Transverse colon (tissue), 4 donors: Measurements from ENCODE around the gene CCL13. TPM values are rescaled to one million over a fixed set of nuclear protein-coding genes. Genes with fewer than 3 reads are reported as not detected.
A peak's percentile ranks its signal among the peaks of the same experiment; 100 is the strongest.

Source experiments
- DNase-seq: peaks from one replicate; pipeline ENCODE4 v3.0.0-alpha.2; 2019
- H3K27ac ChIP-seq, 4 donors: fragments of 200-600 bp; sonication (generic); 2 replicates each; pipeline ENCODE4 v1.5.1; 2016 to 2018; ENCODE audit warnings: inconsistent platforms in 4 of 4
- H3K27me3 ChIP-seq: fragments of 200-600 bp; sonication (generic); 2 replicates; pipeline ENCODE4 v1.5.1; 2017; ENCODE audit warnings: inconsistent platforms
- H3K36me3 ChIP-seq, 4 donors: fragments of 200-600 bp; sonication (generic); 2 replicates each; pipeline ENCODE4 v1.5.1; 2017 to 2019; ENCODE audit warnings: inconsistent platforms in 4 of 4
- H3K4me1 ChIP-seq, 4 donors: fragments of 200-600 bp; sonication (generic); 2 replicates each; pipeline ENCODE4 v1.5.1; 2017 to 2020; ENCODE audit warnings: inconsistent platforms in 4 of 4
- H3K4me3 ChIP-seq, 4 donors: fragments of 200-600 bp; sonication (generic); 1 replicate in 1 of 4; 2 replicates in 3 of 4; pipeline versions ENCODE4 v1.5.1 to v1.6.1; 2017 to 2019; ENCODE audit warnings: inconsistent platforms in 4 of 4
- H3K9me3 ChIP-seq, 2 donors: fragments of 200-600 bp; sonication (generic); 2 replicates each; pipeline ENCODE4 v1.5.1; 2017 to 2019; ENCODE audit warnings: inconsistent platforms in 2 of 2
- CTCF ChIP-seq, 5 experiments: fragments of 200-600 bp in 3 of 5; fragments of 450-650 bp in 2 of 5; sonication (generic) in 3 of 5; IDR thresholded peaks; 1 replicate in 2 of 5; 2 replicates in 3 of 5; pipeline ENCODE4 v1.5.1; 2016 to 2017; ENCODE audit warnings: antibody characterized with exemption in 5 of 5, inconsistent platforms in 3 of 5, mild to moderate bottlenecking in 2 of 5, moderate library complexity in 1 of 5
- EP300 ChIP-seq: sonication (generic); formaldehyde crosslinking; IDR thresholded peaks from one replicate; pipeline ENCODE4 v1.6.1; 2017; ENCODE audit warnings: antibody characterized with exemption, low read depth
- POLR2A ChIP-seq: fragments of 450-650 bp; IDR thresholded peaks from one replicate; pipeline ENCODE4 v1.6.1; 2016; ENCODE audit warnings: antibody characterized with exemption, mild to moderate bottlenecking, moderate library complexity
- POLR2AphosphoS5 ChIP-seq, 3 donors: sonication (generic); formaldehyde crosslinking; IDR thresholded peaks; one replicate each; pipeline ENCODE4 v1.6.1; 2016; ENCODE audit warnings: antibody characterized with exemption in 3 of 3
- WGBS, 2 donors: methylation state at CpG; one replicate each; pipeline ENCODE4 v1.1.5; 2018; ENCODE audit warnings: low coverage in 1 of 2; 5-methylcytosine and 5-hydroxymethylcytosine counted together
- in situ Hi-C, 4 donors: fragments of 200-750 bp; cut with MboI; loops; one replicate each; pipeline versions ENCODE4 v1.15.0 to v1.15.1; 2017; ENCODE audit warnings: low sequenced_read_pairs in 3 of 4, low pct_ligation_motif_present in 1 of 4, low pct_unique_long_range_greater_than_20kb in 1 of 4
- intact Hi-C: fragments of 100-400 bp; cut with DNase I; formaldehyde crosslinking; loops from one replicate; pipeline ENCODE4 v1.15.1; 2023; ENCODE audit warnings: low total_unique reads
- total RNA-seq, 4 donors: library from RNA; depleted of rRNA; stranded (reverse); fragments of >200 nt; gene quantifications; one replicate each; pipeline ENCODE4 v1.1.0, GENCODE V29; 2016

Gene CCL13
- total RNA-seq, 4 donors from 2014 or later, result 5.4 to 10.5 (median 8.2) TPM; not detected in 1

GRCh38 chr17:34347063-34347462, 9.2 kb upstream of the CCL13 start:
- no peak for DNase-seq
- in situ Hi-C loops, result no loop called here
- TF ChIP-seq POLR2A, result no peak
- TF ChIP-seq POLR2AphosphoS5 (IDR thresholded peaks at IDR 0.05), result no peak
- no peak for TF ChIP-seq CTCF (IDR thresholded peaks at IDR 0.05)
- TF ChIP-seq EP300, result no peak
- no peaks in the 10 kb centered on the region for H3K9me3 ChIP-seq
- H3K27ac ChIP-seq, result no peak overlapping the region
- H3K4me3 ChIP-seq, result no peak overlapping the region
- 37 to 43% methylated on average over 3 to 4 of the region's 4 CpGs for WGBS, 2 donors
- no peaks in the 10 kb centered on the region for H3K27me3 ChIP-seq
- H3K36me3 ChIP-seq, result no peaks in the 10 kb centered on the region
- H3K4me1 ChIP-seq, result no peaks in the 10 kb centered on the region
- intact Hi-C loops, result no loop called here

- TF ChIP-seq CTCF (IDR thresholded peaks at IDR 0.05) (no peak), EP300 (no peak), POLR2A (no peak), POLR2AphosphoS5 (IDR thresholded peaks at IDR 0.05) (no peak)
- Histone ChIP-seq H3K4me3 (no peak overlapping the region), H3K9me3 (no peaks in the 10 kb centered on the region), H3K4me1 (no peaks in the 10 kb centered on the region), H3K27me3 (no peaks in the 10 kb centered on the region), H3K27ac (no peak overlapping the region), H3K36me3 (no peaks in the 10 kb centered on the region)
- 73% methylated on average over 4 of the region's 4 CpGs; no CpG with 5 or more reads in 1 of the 2 donors for whole genome bisulfite sequencing, 2 donors
- intact Hi-C loops (no loop called here), in situ Hi-C loops (no loop called here)
- DNase-seq, result no peak
Measured at GRCh38 chr17:34349751-34350150, 6.5 kb upstream of the CCL13 start.

GRCh38 chr17:34351096-34351495, 5.2 kb upstream of the CCL13 start:
- 74 to 89% methylated on average over 1 of the region's 1 CpG for WGBS, 2 donors
- Histone ChIP-seq H3K36me3 (no peaks in the 10 kb centered on the region), H3K27me3 (no peaks in the 10 kb centered on the region), H3K4me3 (no peak overlapping the region), H3K9me3 (no peaks in the 10 kb centered on the region), H3K27ac (peak overlapping the region in 2 of 4 donors; percentile 42 to 43), H3K4me1 (no peaks in the 10 kb centered on the region)
- no peak for TF ChIP-seq EP300
- TF ChIP-seq CTCF (IDR thresholded peaks at IDR 0.05), result no peak
- TF ChIP-seq POLR2A, result no peak
- TF ChIP-seq POLR2AphosphoS5 (IDR thresholded peaks at IDR 0.05), result no peak
- DNase-seq, result no peak
- intact Hi-C loops, result no loop called here
- in situ Hi-C loops, result no loop called here

DNA sequence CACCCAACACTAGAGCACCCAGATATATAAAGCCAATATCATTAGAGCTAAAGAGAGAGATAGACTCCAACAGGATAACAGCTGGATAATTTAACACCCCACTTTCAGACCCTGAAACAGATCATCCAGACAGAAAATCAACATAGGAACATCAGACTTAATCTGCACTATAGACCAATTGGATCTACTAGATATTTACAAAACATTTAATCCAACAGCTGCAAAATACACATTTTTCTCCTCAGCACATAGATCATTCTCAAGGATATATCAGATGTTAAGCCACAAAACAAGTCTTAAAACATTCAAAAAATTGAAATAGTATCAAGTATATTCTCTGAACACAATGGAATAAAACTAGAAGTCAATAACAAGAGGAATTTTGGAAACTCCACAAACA, 4.1 kb upstream of the CCL13 start:
- intact Hi-C loops (no loop called here), in situ Hi-C loops (no loop called here)
- Histone ChIP-seq H3K4me1 (no peaks in the 10 kb centered on the region), H3K36me3 (no peaks in the 10 kb centered on the region), H3K27me3 (no peaks in the 10 kb centered on the region), H3K9me3 (no peaks in the 10 kb centered on the region), H3K27ac (peak overlapping the region in 1 of 4 donors; percentile 17), H3K4me3 (no peak overlapping the region)
- TF ChIP-seq EP300 (no peak), POLR2AphosphoS5 (IDR thresholded peaks at IDR 0.05) (no peak), CTCF (IDR thresholded peaks at IDR 0.05) (no peak), POLR2A (no peak)
- DNase-seq, result no peak
